RWPE1 (cell line): ENCODE data around the gene PLCH1.

Experiments used
- CTCF ChIA-PET: fragments of 350-600 bp; sonication (Branson Sonifier 250); formaldehyde crosslinking; extraction: SDS; loops from one replicate; lab custom pipeline; 2021; lab: Yijun Ruan, JAX
- POLR2A ChIA-PET: fragments of 400-600 bp; formaldehyde crosslinking; extraction: SDS; loops from one replicate; lab custom pipeline; 2020; ENCODE audit warnings: antibody characterized with exemption; ENCODE audit not compliant: low non-redundant PET; lab: Yijun Ruan, JAX
- DNase-seq: peaks from one replicate; pipeline ENCODE4 v3.0.0; 2012; ENCODE audit warnings: low spot score
- H3K27ac ChIP-seq: fragments of 450-650 bp; 2 replicates; pipeline ENCODE4 v1.5.1; 2017
- CTCF ChIP-seq: fragments of 450-650 bp; conservative IDR thresholded peaks from 2 replicates; pipeline ENCODE4 v1.5.1; 2017; ENCODE audit warnings: low read depth, mild to moderate bottlenecking

Gene PLCH1

GRCh38 chr3:155431856-155432570 is 312.9 kb downstream of the PLCH1 start:
- no peak for DNase-seq
- H3K27ac ChIP-seq = no peak overlapping the region
- CTCF ChIA-PET = no interaction called here
- POLR2A ChIA-PET = no interaction called here
- TF ChIP-seq CTCF = no peak

GRCh38 chr3:155428563-155428962 is 316.3 kb downstream of the PLCH1 start:
- no peak for TF ChIP-seq CTCF
- ChIA-PET POLR2A (no interaction called here), CTCF (no interaction called here)
- DNase-seq = no peak
- no peak overlapping the region for H3K27ac ChIP-seq

- no peak for DNase-seq
- POLR2A ChIA-PET = no interaction called here
- TF ChIP-seq CTCF = no peak
- H3K27ac ChIP-seq = no peak overlapping the region
- CTCF ChIA-PET = no interaction called here
Measured at GRCh38 chr3:155426524-155427230, 318.2 kb downstream of the PLCH1 start.

GRCh38 chr3:155425396-155425795 is 319.5 kb downstream of the PLCH1 start:
- ChIA-PET POLR2A (no interaction called here), CTCF (no interaction called here)
- no peak for TF ChIP-seq CTCF
- no peak for DNase-seq
- no peak overlapping the region for H3K27ac ChIP-seq

- POLR2A ChIA-PET = no interaction called here
- CTCF ChIA-PET = interaction anchor here (0.6 kb wide), 1 partner anchor 34 kb away, joined by 4 read pairs; no protein-coding TSS in a partner anchor
- no peak overlapping the region for H3K27ac ChIP-seq
- TF ChIP-seq CTCF = no peak
- DNase-seq = no peak
Measured at GRCh38 chr3:155424323-155424710, 320.6 kb downstream of the PLCH1 start.

GRCh38 chr3:155423526-155424322 is 321.1 kb downstream of the PLCH1 start:
- no peak overlapping the region for H3K27ac ChIP-seq
- TF ChIP-seq CTCF = no peak
- CTCF ChIA-PET = no interaction called here
- POLR2A ChIA-PET = no interaction called here
- no peak for DNase-seq
